HG02973 (cell line): ENCODE data around the gene CTSZ.
A peak's percentile ranks its signal among the peaks of the same experiment; 100 is the strongest.
"Not testable (repeated sequence)": the region's sequence is repeated elsewhere in the genome, so short reads cannot be mapped to it uniquely, and the experiment has no call there.

Experiments used
- ATAC-seq: cut with Tn5 transposase; IDR thresholded peaks from one replicate; pipeline ENCODE4 v1.9.1; 2021; ENCODE audit warnings: moderate library complexity; ENCODE audit not compliant: unreplicated experiment

CTSZ gene

GRCh38 chr20:59014680-59015389 is 7.8 kb upstream of the CTSZ start:
- no peak for ATAC-seq

GRCh38 chr20:59013959-59014608 is 7.0 kb upstream of the CTSZ start:
- no peak for ATAC-seq

- ATAC-seq: no peak
Observed at GRCh38 chr20:59013031-59013951, 6.2 kb upstream of the CTSZ start.

GRCh38 chr20:59011874-59012157 is 4.8 kb upstream of the CTSZ start:
- ATAC-seq: not testable (repeated sequence)

DNA sequence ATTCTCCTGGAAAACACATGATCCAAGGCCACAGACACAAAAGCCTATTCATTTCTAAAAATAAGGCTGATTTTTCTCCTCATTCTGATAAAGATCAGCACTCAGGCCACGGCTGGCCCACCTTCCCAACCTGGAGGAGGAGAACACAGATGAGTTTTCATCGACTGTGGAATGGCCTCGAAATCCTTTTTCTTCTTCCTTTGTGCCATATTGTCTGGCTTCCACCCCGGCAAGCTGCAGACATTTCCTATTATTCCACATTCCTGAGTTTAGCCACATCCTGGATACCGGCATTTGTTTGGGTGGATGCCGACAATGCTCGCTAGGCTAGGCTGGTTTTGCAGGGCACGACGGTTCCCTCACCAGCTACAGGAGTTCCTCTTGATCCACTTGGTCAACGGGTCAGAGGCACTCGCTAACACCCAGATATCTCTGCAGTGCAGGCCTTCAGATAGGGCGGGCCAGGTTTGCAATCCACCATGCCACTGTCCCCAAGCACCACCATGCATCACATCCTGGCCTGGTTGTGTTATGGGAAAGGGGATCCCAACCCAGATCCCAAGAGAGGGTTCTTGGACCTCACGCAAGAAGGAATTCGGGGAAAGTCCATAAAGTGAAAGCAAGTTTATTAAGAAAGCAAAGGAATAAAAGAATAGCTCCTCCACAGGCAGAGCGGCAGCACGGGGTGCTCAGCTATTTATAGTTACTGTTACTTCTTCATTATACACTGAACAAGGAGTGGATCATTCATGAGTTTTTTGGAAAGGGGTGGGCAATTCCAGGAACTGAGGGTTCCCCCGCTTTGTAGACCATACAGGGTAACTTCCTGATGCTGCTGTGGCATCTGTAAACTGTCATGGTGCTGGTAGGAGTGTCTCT is 4.2 kb upstream of the CTSZ start:
- no peak for ATAC-seq

DNA sequence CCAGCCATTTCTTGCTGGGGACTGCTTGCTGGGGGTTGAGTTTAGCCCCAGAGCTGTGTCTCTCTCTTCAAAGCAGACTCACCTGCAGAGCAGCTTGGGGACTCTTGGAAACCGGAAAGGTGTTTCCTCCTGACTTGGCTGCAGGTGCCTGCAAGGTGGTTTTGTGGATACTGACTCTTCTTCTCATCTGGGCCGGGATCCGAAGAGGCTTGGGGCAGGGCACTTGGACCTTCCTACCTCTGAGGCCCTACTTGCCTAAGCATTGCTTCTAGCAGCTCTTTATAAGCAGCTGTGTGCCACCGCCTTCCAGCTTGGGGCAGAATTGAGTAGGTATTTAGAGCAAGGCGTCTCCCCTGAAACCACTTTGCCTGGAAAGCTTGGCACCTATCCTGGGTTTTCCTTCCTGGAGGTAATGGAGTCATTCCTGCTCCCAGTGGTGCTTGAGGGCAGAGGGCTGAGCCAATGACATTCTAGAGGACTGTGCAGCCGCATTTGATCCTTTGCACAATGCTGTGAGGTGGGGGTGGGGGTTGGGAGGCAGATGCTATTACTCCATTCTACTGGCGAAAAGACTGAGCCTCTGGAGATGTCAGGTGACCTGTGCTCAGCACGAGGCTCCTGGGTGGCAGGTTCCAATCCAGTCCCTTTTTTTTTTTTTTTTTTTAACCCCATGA is 3.4 kb upstream of the CTSZ start:
- ATAC-seq: no peak

DNA sequence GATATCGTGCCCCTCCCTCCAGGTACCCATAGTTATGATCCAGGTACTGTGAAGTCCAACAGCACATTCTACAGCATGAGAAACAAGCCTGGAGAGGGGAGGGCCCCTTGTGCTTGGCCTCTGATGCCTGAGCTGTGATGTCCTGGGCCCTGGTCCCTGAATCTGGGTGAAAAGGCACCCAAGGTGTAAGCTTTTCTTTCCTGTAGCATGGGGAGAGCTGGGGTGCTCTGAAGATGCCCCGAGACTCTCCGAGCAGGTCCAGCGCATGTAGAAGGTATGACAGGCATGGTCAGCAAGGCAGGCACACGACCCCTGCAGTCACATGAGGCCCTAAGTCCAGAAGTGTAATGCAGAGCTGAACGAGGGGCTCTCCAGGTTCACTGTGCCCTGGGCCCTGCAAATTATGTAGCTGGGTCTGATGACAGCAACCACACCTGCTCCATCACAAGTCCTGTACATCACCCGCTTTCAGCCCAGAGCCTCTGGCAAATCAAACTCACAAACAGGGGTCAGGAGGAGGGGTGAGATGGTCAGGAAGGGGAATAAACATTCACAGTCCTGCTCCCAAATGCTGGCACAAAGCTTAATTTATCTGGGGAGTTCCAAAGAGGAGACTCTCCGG is 1.8 kb upstream of the CTSZ start:
- no peak for ATAC-seq

DNA sequence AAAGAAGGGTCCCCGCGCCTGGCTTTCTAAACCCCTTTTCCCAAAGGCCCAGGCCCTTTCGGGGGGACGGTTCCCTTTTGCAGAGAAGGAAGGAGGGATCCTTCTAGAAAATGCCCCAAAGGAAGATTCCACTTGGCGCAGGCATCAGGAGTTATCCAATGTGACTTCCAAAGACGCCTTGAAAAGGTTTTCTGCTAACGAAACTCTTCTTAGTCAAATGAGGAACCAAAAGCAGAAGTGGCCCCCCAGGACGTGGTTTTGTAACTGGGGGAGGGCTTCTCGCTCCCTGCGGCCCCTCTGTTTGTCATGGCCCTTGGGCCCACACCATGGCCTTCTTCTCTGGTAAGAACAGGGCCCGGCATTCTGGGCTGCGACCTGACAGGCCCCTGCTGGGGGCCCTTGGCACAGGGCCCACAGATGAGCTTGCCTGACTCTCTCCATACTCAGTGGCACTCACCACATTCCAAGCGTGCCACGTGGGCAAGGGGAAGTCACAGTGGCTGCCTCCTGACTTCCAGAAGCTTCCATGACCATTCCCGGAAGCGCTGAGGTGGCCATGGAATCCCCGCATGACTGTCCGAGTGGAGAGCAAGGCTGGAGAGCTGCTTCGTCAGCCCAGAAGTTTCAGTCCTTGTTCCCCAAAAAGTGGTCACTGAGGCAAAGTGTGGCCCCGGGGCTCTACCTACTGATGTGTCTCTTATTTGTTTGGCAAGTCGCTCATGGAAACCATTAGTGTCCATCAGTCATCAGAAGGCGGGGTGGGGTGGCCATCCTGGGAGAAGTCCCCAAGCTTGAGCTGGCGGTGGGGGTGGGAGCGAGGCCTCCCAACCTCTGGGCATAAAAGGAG is 834 bp upstream of the CTSZ start:
- peak; percentile 27 for ATAC-seq

- no peak for ATAC-seq
Observed at GRCh38 chr20:59006167-59006863, 739 bp downstream of the CTSZ start.

- ATAC-seq: no peak
Observed at GRCh38 chr20:59005523-59006166, 1.4 kb downstream of the CTSZ start.

DNA sequence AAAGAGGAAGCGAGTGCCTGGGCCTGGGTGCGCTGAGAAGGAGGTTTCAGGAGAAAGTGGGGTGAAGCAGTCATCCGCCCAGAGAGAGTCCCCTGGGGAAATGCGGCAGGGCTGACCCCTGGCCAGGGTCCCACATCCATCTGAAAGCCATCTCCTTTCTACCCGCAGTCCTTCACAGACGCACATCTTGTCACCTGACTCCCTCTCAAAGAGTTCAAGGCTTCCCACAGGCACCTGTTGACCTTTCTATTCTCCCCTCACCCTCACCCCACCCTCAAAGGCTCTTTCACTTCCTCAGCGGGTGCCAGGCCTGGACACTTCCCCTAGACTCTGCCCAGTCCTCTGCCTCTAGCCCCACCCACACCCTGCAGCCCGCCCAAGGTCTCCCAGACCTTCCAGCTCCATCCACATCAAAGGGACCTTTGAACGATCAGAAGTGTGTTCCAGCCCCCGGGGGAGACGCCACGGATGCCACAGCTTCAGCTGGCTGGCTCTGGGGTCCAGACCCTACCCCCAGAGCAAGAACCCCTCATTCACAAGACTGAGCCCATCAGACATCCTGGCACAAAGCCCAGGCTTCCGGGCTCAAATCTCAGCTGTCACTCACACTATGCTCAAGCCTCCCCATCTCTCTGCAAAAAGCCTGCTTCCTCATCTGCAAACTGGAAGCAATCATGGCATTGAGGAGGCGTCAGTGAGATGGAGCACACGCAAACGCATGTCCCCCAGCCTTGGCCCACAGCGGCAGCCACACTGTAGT is 2.1 kb downstream of the CTSZ start:
- peak; percentile 42 for ATAC-seq

GRCh38 chr20:59004493-59004762 is 2.6 kb downstream of the CTSZ start:
- ATAC-seq: no peak

GRCh38 chr20:59003836-59004492 is 3.1 kb downstream of the CTSZ start:
- ATAC-seq: no peak

- no peak for ATAC-seq
Observed at GRCh38 chr20:59002874-59003399, 4.1 kb downstream of the CTSZ start.

DNA sequence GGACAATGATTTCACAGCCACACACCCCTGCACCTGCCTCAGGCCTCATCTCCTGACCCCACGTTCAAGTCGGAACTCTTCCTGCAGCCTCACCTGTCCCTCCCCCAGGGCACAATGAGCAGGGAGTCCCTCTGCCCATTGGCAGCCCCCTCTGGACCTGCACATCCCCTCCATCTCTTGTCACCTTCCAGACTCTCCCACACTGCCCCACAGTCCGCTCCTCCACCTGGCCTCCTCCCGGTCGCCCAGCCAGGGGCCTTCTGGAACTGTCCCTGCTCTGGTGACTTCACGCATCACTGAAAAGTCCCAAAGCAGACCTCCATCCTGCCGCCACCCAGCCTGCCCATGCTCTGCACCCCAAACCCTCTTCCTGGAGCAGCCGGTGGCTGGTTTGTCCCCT is 4.7 kb downstream of the CTSZ start:
- no peak for ATAC-seq

- no peak for ATAC-seq
Observed at GRCh38 chr20:59001449-59002171, 5.4 kb downstream of the CTSZ start.
